Mesothelial cell of epicardium (in vitro differentiated cells): ENCODE data around the gene PRKCA. TPM values are rescaled to one million over a fixed set of nuclear protein-coding genes. Genes with fewer than 3 reads are reported as not detected.

ENCODE experiments used
- DNase-seq, 2 experiments: peaks; one replicate each; pipeline ENCODE4 v3.0.0; 2021; ENCODE audit warnings: low spot score in 2 of 2; ENCODE audit not compliant: unreplicated experiment in 2 of 2
- H3K27ac Mint-ChIP-seq: 2 replicates; pipeline ENCODE4 v1.8.0; 2021; ENCODE audit warnings: mixed read lengths
- H3K27me3 Mint-ChIP-seq: 2 replicates; pipeline ENCODE4 v1.8.0; 2021; ENCODE audit warnings: low read depth, mixed read lengths
- H3K36me3 Mint-ChIP-seq: 2 replicates; pipeline ENCODE4 v1.8.0; 2021; ENCODE audit warnings: mixed read lengths
- H3K4me1 Mint-ChIP-seq: 2 replicates; pipeline ENCODE4 v1.8.0; 2021; ENCODE audit warnings: mixed read lengths
- H3K4me3 Mint-ChIP-seq: 2 replicates; pipeline ENCODE4 v1.8.0; 2021; ENCODE audit warnings: mild to moderate bottlenecking, moderate library complexity, mixed read lengths
- H3K9me3 Mint-ChIP-seq: 2 replicates; pipeline ENCODE4 v1.8.0; 2021; ENCODE audit warnings: mixed read lengths
- CTCF ChIP-seq: fragments of 200-600 bp; sonication (generic); IDR thresholded peaks from one replicate; pipeline ENCODE4 v1.5.0; 2021; ENCODE audit warnings: antibody characterized with exemption; ENCODE audit not compliant: unreplicated experiment
- total RNA-seq: library from RNA; stranded (reverse); gene quantifications from 3 replicates; pipeline ENCODE4 v1.2.1, GENCODE V29; 2021

The PRKCA gene
- total RNA-seq, 1 donor from 2014 or later: 15.2 TPM

DNA sequence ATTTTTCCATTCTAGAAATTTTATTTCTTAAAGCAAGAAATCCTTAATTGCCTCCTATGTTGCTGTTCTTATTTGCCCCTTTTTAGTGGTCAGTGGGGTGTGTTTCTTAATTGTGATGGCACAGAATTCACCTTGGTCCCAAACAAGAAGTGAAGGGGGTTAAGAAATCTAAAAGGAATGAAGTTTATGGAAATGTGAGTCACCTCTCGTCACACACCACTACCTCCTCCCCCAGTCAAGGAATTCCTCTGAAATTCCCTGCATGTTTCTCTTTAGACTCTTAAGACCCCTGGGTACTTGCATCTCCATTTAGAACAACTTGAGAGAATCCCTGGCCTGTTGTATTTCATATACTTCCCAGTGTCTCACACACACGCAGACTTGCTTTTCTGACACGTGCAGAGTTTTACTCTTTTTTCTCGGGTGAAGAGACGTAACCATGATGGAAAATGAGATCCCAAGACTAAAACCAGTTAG, 247.4 kb downstream of the PRKCA start:
- H3K27me3 Mint-ChIP-seq: peaks cover 1% of the 10 kb centered on the region
- peaks cover 36% of the 10 kb centered on the region for H3K9me3 Mint-ChIP-seq
- no peak overlapping the region for H3K4me3 Mint-ChIP-seq
- TF ChIP-seq CTCF: no peak
- H3K36me3 Mint-ChIP-seq: peaks cover 14% of the 10 kb centered on the region
- no peak for DNase-seq
- H3K27ac Mint-ChIP-seq: peak overlapping the region; percentile 92
- peaks cover 15% of the 10 kb centered on the region for H3K4me1 Mint-ChIP-seq

- peaks cover 20% of the 10 kb centered on the region for H3K9me3 Mint-ChIP-seq
- H3K36me3 Mint-ChIP-seq: peaks cover 3% of the 10 kb centered on the region
- no peak for DNase-seq
- TF ChIP-seq CTCF: no peak
- peaks cover 1% of the 10 kb centered on the region for H3K27me3 Mint-ChIP-seq
- H3K27ac Mint-ChIP-seq: no peak overlapping the region
- H3K4me3 Mint-ChIP-seq: no peak overlapping the region
- peaks cover 15% of the 10 kb centered on the region for H3K4me1 Mint-ChIP-seq
These were observed 249.4 kb downstream of the PRKCA start for GRCh38 chr17:66551839-66552238.

DNA sequence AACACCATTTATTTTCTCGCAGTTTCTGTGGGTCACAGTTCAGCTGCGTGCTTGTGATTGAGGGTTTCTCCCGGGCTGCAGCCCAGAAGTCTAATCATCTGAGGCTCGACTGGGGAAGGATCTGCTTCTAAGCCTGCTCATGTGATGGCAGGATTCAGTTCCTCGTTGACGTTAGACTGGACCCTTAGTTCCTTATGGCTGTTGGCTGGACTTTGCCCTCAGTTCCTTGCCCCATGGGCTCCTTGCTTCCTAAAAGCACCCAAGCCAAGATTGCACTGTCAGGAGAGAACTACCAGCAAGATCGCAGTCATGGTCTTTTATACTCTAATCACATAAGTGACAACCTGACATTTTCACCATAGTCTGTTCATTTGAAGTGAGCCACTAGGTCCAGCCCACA, 250.0 kb downstream of the PRKCA start:
- no peak overlapping the region for H3K4me3 Mint-ChIP-seq
- no peak for DNase-seq
- no peak for TF ChIP-seq CTCF
- peaks cover 3% of the 10 kb centered on the region for H3K36me3 Mint-ChIP-seq
- H3K4me1 Mint-ChIP-seq: peaks cover 15% of the 10 kb centered on the region
- H3K27ac Mint-ChIP-seq: no peak overlapping the region
- H3K27me3 Mint-ChIP-seq: peaks cover 1% of the 10 kb centered on the region
- H3K9me3 Mint-ChIP-seq: peaks cover 16% of the 10 kb centered on the region

DNA sequence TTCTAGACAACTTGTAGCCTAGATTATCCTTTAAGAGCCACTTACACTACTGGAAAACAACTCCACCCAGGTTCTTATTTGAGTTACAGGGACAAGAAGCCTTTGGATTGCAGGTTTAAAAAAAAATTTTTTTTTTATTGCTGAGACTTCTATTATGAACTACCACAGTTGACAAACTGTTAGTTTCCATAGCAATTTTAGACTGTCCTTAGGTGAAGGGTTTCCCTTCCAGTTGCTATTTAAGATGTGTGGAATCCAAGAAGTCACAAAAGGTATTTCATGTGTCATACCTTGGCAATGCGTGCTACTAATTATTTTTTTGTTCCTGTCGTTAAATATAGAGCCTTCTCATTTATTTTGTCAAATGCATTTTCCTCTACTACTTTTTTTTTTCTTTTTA, 253.2 kb downstream of the PRKCA start:
- Mint-ChIP-seq H3K27me3 (peaks cover under 1% of the 10 kb centered on the region), H3K4me3 (no peak overlapping the region), H3K9me3 (peaks cover 12% of the 10 kb centered on the region), H3K27ac (no peak overlapping the region), H3K4me1 (peaks cover under 1% of the 10 kb centered on the region), H3K36me3 (peaks cover 3% of the 10 kb centered on the region)
- TF ChIP-seq CTCF: no peak
- no peak for DNase-seq

DNA sequence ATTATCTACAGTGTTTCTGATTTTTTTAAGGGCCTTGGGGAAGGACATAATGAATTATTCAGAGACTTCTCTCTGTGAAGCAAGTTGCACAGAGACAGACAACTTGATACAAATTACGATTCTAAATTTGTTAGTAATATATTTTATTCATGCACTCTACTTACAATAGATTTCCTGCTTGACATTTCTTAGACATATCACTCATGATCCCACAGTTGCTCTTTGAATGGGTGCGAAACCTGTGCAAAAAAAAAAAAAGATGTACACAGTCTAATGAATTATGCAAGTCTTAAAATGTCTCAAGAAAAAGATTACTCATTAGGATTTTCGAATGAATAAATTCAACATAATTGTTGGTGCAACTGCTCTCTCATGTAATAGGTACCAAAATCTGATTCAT, 254.8 kb downstream of the PRKCA start:
- H3K27ac Mint-ChIP-seq: no peak overlapping the region
- H3K36me3 Mint-ChIP-seq: peaks cover 3% of the 10 kb centered on the region
- no peak for TF ChIP-seq CTCF
- no peak for DNase-seq
- no peak overlapping the region for H3K4me3 Mint-ChIP-seq
- H3K9me3 Mint-ChIP-seq: peaks cover 19% of the 10 kb centered on the region
- no peaks in the 10 kb centered on the region for H3K27me3 Mint-ChIP-seq
- H3K4me1 Mint-ChIP-seq: no peaks in the 10 kb centered on the region

DNA sequence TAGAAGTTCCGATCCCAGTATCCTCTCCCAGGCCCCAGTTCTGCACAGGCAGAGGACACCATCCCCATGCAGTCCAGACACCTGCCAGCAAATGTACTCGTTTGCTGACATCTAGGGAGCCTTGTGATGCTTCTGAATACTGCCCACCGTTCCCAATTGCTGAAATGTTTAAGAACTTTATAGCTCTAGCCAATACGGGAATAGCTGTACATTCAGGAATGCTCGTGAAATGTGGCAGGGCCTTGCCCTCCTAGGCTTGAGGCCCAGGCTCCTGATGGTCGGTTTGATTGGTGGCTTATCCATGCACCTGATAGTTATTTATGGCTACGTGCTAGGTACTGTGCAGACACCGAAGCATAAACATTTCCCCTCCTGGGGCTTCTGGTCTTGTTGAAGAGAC, 255.5 kb downstream of the PRKCA start:
- Mint-ChIP-seq H3K36me3 (no peaks in the 10 kb centered on the region), H3K27me3 (no peaks in the 10 kb centered on the region), H3K4me3 (no peak overlapping the region), H3K9me3 (peaks cover 16% of the 10 kb centered on the region), H3K27ac (no peak overlapping the region), H3K4me1 (no peaks in the 10 kb centered on the region)
- TF ChIP-seq CTCF: no peak
- no peak for DNase-seq
